IMR-90 (cell line): ENCODE measurements around the gene SNAP25. TPM values are rescaled to one million over a fixed set of nuclear protein-coding genes. Genes with fewer than 3 reads are reported as not detected.

Experiments used
- ATAC-seq: fragments of 200-7000 bp; cut with Tn5 transposase; 2 replicates; pipeline ENCODE4 v1.9.1; 2020; ENCODE audit warnings: low read depth, mild to moderate bottlenecking, moderate library complexity
- BruUV-seq: library from RNA; stranded (reverse); fragments of 400-500 nt; replicated peaks from 2 replicates; lab custom pipeline; 2021; lab: Mats Ljungman, UMichigan
- CTCF ChIA-PET: fragments of 300-600 bp; formaldehyde crosslinking; extraction: SDS; loops from one replicate; lab custom pipeline; 2021; ENCODE audit warnings: antibody characterized with exemption; lab: Yijun Ruan, JAX
- POLR2A ChIA-PET: fragments of 300-600 bp; sonication (Branson Sonifier 250); formaldehyde crosslinking; loops from one replicate; lab custom pipeline; 2022; ENCODE audit warnings: antibody characterized with exemption; ENCODE audit not compliant: unreplicated experiment; lab: Charles Lee
- DNase-seq: peaks from one replicate; pipeline ENCODE4 v3.0.0; 2013
- H2AFZ ChIP-seq: replicated peaks from 2 replicates; pipeline ENCODE3; 2013; ENCODE audit warnings: low read length, mild to moderate bottlenecking; ENCODE audit not compliant: poor library complexity
- H2AK5ac ChIP-seq: 2 replicates; pipeline ENCODE4 v1.6.1; 2013; ENCODE audit warnings: low read depth, low read length, inconsistent platforms
- H2AK9ac ChIP-seq: replicated peaks from 2 replicates; pipeline ENCODE3; 2013; ENCODE audit warnings: mild to moderate bottlenecking, low read depth, low read length, moderate library complexity; ENCODE audit not compliant: poor library complexity
- H2BK120ac ChIP-seq: 2 replicates; pipeline ENCODE4 v1.6.1; 2013; ENCODE audit warnings: low read depth, low read length, inconsistent platforms
- H2BK15ac ChIP-seq: 3 replicates; pipeline ENCODE4 v1.6.1; 2013; ENCODE audit warnings: low read depth, low read length, inconsistent platforms
- H2BK20ac ChIP-seq: 2 replicates; pipeline ENCODE4 v1.6.1; 2013; ENCODE audit warnings: low read depth, mild to moderate bottlenecking, inconsistent platforms, low read length, moderate library complexity
- H2BK5ac ChIP-seq: 2 replicates; pipeline ENCODE4 v1.6.1; 2013; ENCODE audit warnings: mild to moderate bottlenecking, low read depth, low read length, inconsistent platforms; ENCODE audit not compliant: poor library complexity, severe bottlenecking
- H3K14ac ChIP-seq: replicated peaks from 2 replicates; pipeline ENCODE4 v1.6.1; 2013; ENCODE audit warnings: low read depth, low read length, inconsistent platforms
- H3K18ac ChIP-seq: 2 replicates; pipeline ENCODE4 v1.6.1; 2013; ENCODE audit warnings: low read depth, low read length, control low read depth
- H3K23ac ChIP-seq: 2 replicates; pipeline ENCODE4 v1.6.1; 2013; ENCODE audit warnings: low read depth, low read length, inconsistent platforms
- H3K27ac ChIP-seq: 2 replicates; pipeline ENCODE4 v1.5.1; 2013; ENCODE audit warnings: mild to moderate bottlenecking, control low read depth, low read length; ENCODE audit not compliant: insufficient read depth
- H3K27me3 ChIP-seq: 2 replicates; pipeline ENCODE4 v1.6.1; 2013; ENCODE audit warnings: low read length; ENCODE audit not compliant: control insufficient read depth, insufficient read depth
- H3K36me3 ChIP-seq: 2 replicates; pipeline ENCODE4 v1.6.1; 2013; ENCODE audit warnings: low read length, mixed read lengths; ENCODE audit not compliant: control insufficient read depth, insufficient read depth
- H3K4ac ChIP-seq: 2 replicates; pipeline ENCODE4 v1.6.1; 2013; ENCODE audit warnings: low read depth, low read length, inconsistent platforms
- H3K4me1 ChIP-seq: 2 replicates; pipeline ENCODE4 v1.6.1; 2013; ENCODE audit warnings: low read length, mixed read lengths; ENCODE audit not compliant: control insufficient read depth, insufficient read depth
- H3K4me2 ChIP-seq: 2 replicates; pipeline ENCODE4 v1.6.1; 2013; ENCODE audit warnings: low read depth, mild to moderate bottlenecking, control low read depth, low read length, moderate library complexity
- H3K4me3 ChIP-seq: 2 replicates; pipeline ENCODE4 v1.5.1; 2013; ENCODE audit warnings: low read depth, mild to moderate bottlenecking, control low read depth, low read length, moderate library complexity; ENCODE audit not compliant: insufficient read depth
- H3K56ac ChIP-seq: 2 replicates; pipeline ENCODE4 v1.6.1; 2013; ENCODE audit warnings: low read length, inconsistent platforms; ENCODE audit not compliant: insufficient read depth; ENCODE audit errors: extremely low read depth
- H3K79me1 ChIP-seq, 2 experiments: 2 replicates each; pipeline ENCODE4 v1.6.1; 2013; ENCODE audit warnings: low read length in 2 of 2, inconsistent platforms in 1 of 2, low read depth in 1 of 2
- H3K9ac ChIP-seq: 2 replicates; pipeline ENCODE4 v1.6.1; 2013; ENCODE audit warnings: low read depth, low read length, control low read depth
- H3K9me1 ChIP-seq: 2 replicates; pipeline ENCODE4 v1.6.1; 2013; ENCODE audit warnings: low read length, inconsistent platforms; ENCODE audit not compliant: insufficient read depth
- H3K9me3 ChIP-seq: 2 replicates; pipeline ENCODE4 v1.6.1; 2013; ENCODE audit warnings: low read length; ENCODE audit not compliant: control insufficient read depth, insufficient read depth
- H4K20me1 ChIP-seq: 2 replicates; pipeline ENCODE4 v1.6.1; 2013; ENCODE audit warnings: low read length, inconsistent platforms; ENCODE audit not compliant: insufficient read depth
- H4K5ac ChIP-seq: 2 replicates; pipeline ENCODE4 v1.6.1; 2013; ENCODE audit warnings: mild to moderate bottlenecking, low read depth, low read length, control low read depth
- H4K8ac ChIP-seq, 2 experiments: 2 replicates each; pipeline ENCODE4 v1.6.1; 2013; ENCODE audit warnings: low read depth in 2 of 2, low read length in 2 of 2, control low read depth in 1 of 2, inconsistent platforms in 1 of 2
- H4K91ac ChIP-seq: 2 replicates; pipeline ENCODE4 v1.6.1; 2013; ENCODE audit warnings: low read depth, low read length, inconsistent platforms; ENCODE audit not compliant: insufficient read depth
- NFE2L2 ChIP-seq: fragments of 150-350 bp; IDR thresholded peaks from 2 replicates; pipeline ENCODE4 v1.6.1; 2016; ENCODE audit warnings: low read depth, mild to moderate bottlenecking, low read length
- POLR2A ChIP-seq: IDR thresholded peaks from 2 replicates; pipeline ENCODE4 v1.6.1; 2012; ENCODE audit warnings: mild to moderate bottlenecking, low read depth, low read length
- RCOR1 ChIP-seq: IDR thresholded peaks from 2 replicates; pipeline ENCODE4 v1.6.1; 2012; ENCODE audit warnings: mild to moderate bottlenecking, low read length, improper control_type of control experiment; ENCODE audit not compliant: insufficient replicate concordance
- RFX5 ChIP-seq: IDR thresholded peaks from 2 replicates; pipeline ENCODE4 v1.8.0; 2012; ENCODE audit warnings: low read depth, mild to moderate bottlenecking, low read length, moderate library complexity
- WGBS, 2 experiments: methylation state at CpG; one replicate each; pipeline versions ENCODE4 v1.1.5 to v1.1.7; 2013; ENCODE audit warnings: missing lambda C conversion rate in 2 of 2; ENCODE audit not compliant: insufficient read length in 1 of 2; ENCODE audit errors: extremely low coverage in 2 of 2; 5-methylcytosine and 5-hydroxymethylcytosine counted together
- dilution Hi-C: fragments of 300-500 bp; cut with HindIII; formaldehyde crosslinking; loops from one replicate; pipeline ENCODE4 v1.14.3; 2018; ENCODE audit warnings: low sequenced_read_pairs; ENCODE audit not compliant: unreplicated experiment
- in situ Hi-C: fragments of 300-500 bp; cut with MboI; formaldehyde crosslinking; loops from 3 replicates; pipeline ENCODE4 v1.14.3; 2019; ENCODE audit warnings: low sequenced_read_pairs, inconsistent platforms, mixed read lengths
- intact Hi-C: fragments of 100-400 bp; cut with micrococcal nuclease; formaldehyde crosslinking; loops from 2 replicates; pipeline ENCODE4 v1.10.0; 2022
- polyA plus RNA-seq, 3 experiments: library from polyadenylated mRNA; depleted of rRNA; stranded (reverse); fragments of >200 nt; gene quantifications; 2 replicates each; pipeline ENCODE4 v1.2.3, GENCODE V29; 2012; ENCODE audit warnings: low replicate concordance in 1 of 3
- total RNA-seq: library from RNA; depleted of rRNA; stranded (reverse); fragments of >200 nt; gene quantifications from 2 replicates; pipeline ENCODE4 v1.2.3, GENCODE V29; 2012

Gene SNAP25
- total and polyA plus RNA-seq, 2 of the 4 experiments (the other 2 are of a cell fraction) = 1.1 to 2.8 TPM

- no peak overlapping the region for H2BK15ac ChIP-seq
- POLR2A ChIA-PET = no interaction called here
- WGBS, 2 experiments = no CpG with 5 or more reads among the region's 6 CpGs
- DNase-seq (no peak), ATAC-seq (no peak)
- H3K14ac ChIP-seq = no peak overlapping the region
- no peak overlapping the region for H2BK5ac ChIP-seq
- H3K4ac ChIP-seq = no peak overlapping the region
- H2AFZ ChIP-seq = no peak overlapping the region
- 0 out of 2 replicates have a peak, but pooled peaks cover 2% of the 10 kb centered on the region for H3K9me1 ChIP-seq
- no peak overlapping the region for H3K56ac ChIP-seq
- H3K18ac ChIP-seq = no peak overlapping the region
- dilution Hi-C loops = no loop called here
- no peak overlapping the region for H3K9ac ChIP-seq
- no peak overlapping the region for H3K4me3 ChIP-seq
- no peaks in the 10 kb centered on the region for H3K36me3 ChIP-seq
- H3K27me3 ChIP-seq = no peaks in the 10 kb centered on the region
- no peaks in the 10 kb centered on the region for H3K9me3 ChIP-seq
- BruUV-seq = no TSS peak
- no peaks in the 10 kb centered on the region for H3K4me1 ChIP-seq
- H3K27ac ChIP-seq = no peak overlapping the region
- no peak overlapping the region for H3K23ac ChIP-seq
- H3K4me2 ChIP-seq = no peak overlapping the region
- intact Hi-C loops = loop anchor here (10.0 kb wide), 1 partner anchor 606 kb away; no protein-coding TSS in a partner anchor
- no peak overlapping the region for H2BK120ac ChIP-seq
- H2AK5ac ChIP-seq = no peak overlapping the region
- no peaks in the 10 kb centered on the region for H4K20me1 ChIP-seq
- in situ Hi-C loops = no loop called here
- no peak overlapping the region for H4K5ac ChIP-seq
- no peaks in the 10 kb centered on the region for H3K79me1 ChIP-seq
- TF ChIP-seq RFX5 (no peak), NFE2L2 (no peak), RCOR1 (no peak), POLR2A (no peak)
- H2BK20ac ChIP-seq = no peak overlapping the region
- H4K8ac ChIP-seq = no peak overlapping the region
- CTCF ChIA-PET = interaction anchor here (0.6 kb wide), 1 partner anchor 59 kb away, joined by 3 read pairs; no protein-coding TSS in a partner anchor
- H2AK9ac ChIP-seq = no peak overlapping the region
- no peak overlapping the region for H4K91ac ChIP-seq
Measured at GRCh38 chr20:10221021-10221420, 2.4 kb downstream of the SNAP25 start.
